IPS-18a (cell line): Measurements from ENCODE around the gene ALDH3B2.
A peak's percentile ranks its signal among the peaks of the same experiment; 100 is the strongest.
"Not testable (repeated sequence)": the region's sequence is repeated elsewhere in the genome, so short reads cannot be mapped to it uniquely, and the experiment has no call there.

ENCODE experiments used
- H3K27ac ChIP-seq: one replicate; pipeline ENCODE4 v1.5.1; 2013; ENCODE audit warnings: low read length
- H3K27me3 ChIP-seq: one replicate; pipeline ENCODE4 v1.6.1; 2013; ENCODE audit warnings: mild to moderate bottlenecking, low read length; ENCODE audit not compliant: control insufficient read depth, insufficient read depth
- H3K36me3 ChIP-seq: one replicate; pipeline ENCODE4 v1.6.1; 2013; ENCODE audit warnings: low read depth, low read length; ENCODE audit not compliant: control insufficient read depth
- H3K4me1 ChIP-seq: one replicate; pipeline ENCODE4 v1.6.1; 2013; ENCODE audit warnings: low read depth, low read length; ENCODE audit not compliant: control insufficient read depth
- H3K4me3 ChIP-seq: one replicate; pipeline ENCODE4 v1.5.1; 2013; ENCODE audit warnings: low read length
- H3K9ac ChIP-seq: one replicate; pipeline ENCODE4 v1.6.1; 2013; ENCODE audit warnings: mild to moderate bottlenecking, low read length, moderate library complexity
- H3K9me3 ChIP-seq: one replicate; pipeline ENCODE4 v1.6.1; 2013; ENCODE audit warnings: low read depth, low read length; ENCODE audit not compliant: control insufficient read depth

The ALDH3B2 gene

GRCh38 chr11:67674442-67674871 is at the start of gene ALDH3B2:
Gene ALDH3B2, minus strand, starts transcription at chr11:67674623. Its CDS starts 7,688 bp downstream, at chr11:67666935.
- H3K9ac ChIP-seq, result no peak within 1 kb of the TSS
- no peak within 1 kb of the TSS for H3K4me3 ChIP-seq
- no peak within 1 kb of the TSS for H3K27ac ChIP-seq
- no peaks in the 10 kb centered on the region for H3K4me1 ChIP-seq
- H3K9me3 ChIP-seq, result no peaks in the 10 kb centered on the region
- H3K36me3 ChIP-seq, result no peaks in the 10 kb centered on the region
- no peaks in the 10 kb centered on the region for H3K27me3 ChIP-seq

GRCh38 chr11:67723036-67723435 is 48.6 kb upstream of the ALDH3B2 start:
- H3K4me1 ChIP-seq, H3K27ac ChIP-seq, H3K27me3 ChIP-seq, H3K9me3 ChIP-seq, H3K36me3 ChIP-seq, H3K4me3 ChIP-seq, H3K9ac ChIP-seq: not testable (repeated sequence)

- not testable (repeated sequence) for H3K9me3 ChIP-seq, H3K27ac ChIP-seq, H3K9ac ChIP-seq, H3K4me1 ChIP-seq, H3K36me3 ChIP-seq, H3K4me3 ChIP-seq, H3K27me3 ChIP-seq
These were observed 41.8 kb upstream of the ALDH3B2 start for GRCh38 chr11:67716226-67716625.

GRCh38 chr11:67715801-67716200 is 41.4 kb upstream of the ALDH3B2 start:
- H3K36me3 ChIP-seq, H3K9me3 ChIP-seq, H3K9ac ChIP-seq, H3K4me1 ChIP-seq, H3K27me3 ChIP-seq, H3K27ac ChIP-seq, H3K4me3 ChIP-seq: not testable (repeated sequence)

GRCh38 chr11:67713892-67714509 is 39.6 kb upstream of the ALDH3B2 start:
- H3K9ac ChIP-seq, H3K27me3 ChIP-seq, H3K4me3 ChIP-seq, H3K9me3 ChIP-seq, H3K36me3 ChIP-seq, H3K27ac ChIP-seq, H3K4me1 ChIP-seq: not testable (repeated sequence)

GRCh38 chr11:67711676-67712075 is 37.3 kb upstream of the ALDH3B2 start:
- H3K27me3 ChIP-seq, H3K4me1 ChIP-seq, H3K9me3 ChIP-seq, H3K9ac ChIP-seq, H3K27ac ChIP-seq, H3K36me3 ChIP-seq: not testable (repeated sequence)
- H3K4me3 ChIP-seq, result peak overlapping the region; percentile 46

- not testable (repeated sequence) for H3K9me3 ChIP-seq, H3K27me3 ChIP-seq, H3K4me1 ChIP-seq, H3K36me3 ChIP-seq, H3K27ac ChIP-seq, H3K9ac ChIP-seq
- H3K4me3 ChIP-seq, result peak overlapping the region; percentile 46
These were observed 36.8 kb upstream of the ALDH3B2 start for GRCh38 chr11:67711212-67711611.

GRCh38 chr11:67709806-67710205 is 35.4 kb upstream of the ALDH3B2 start:
- H3K27ac ChIP-seq, H3K9ac ChIP-seq, H3K4me3 ChIP-seq, H3K27me3 ChIP-seq, H3K36me3 ChIP-seq, H3K9me3 ChIP-seq, H3K4me1 ChIP-seq: not testable (repeated sequence)

- H3K27ac ChIP-seq, result no peak overlapping the region
- H3K9ac ChIP-seq, result no peak overlapping the region
- no peaks in the 10 kb centered on the region for H3K27me3 ChIP-seq
- H3K4me3 ChIP-seq, result no peak overlapping the region
- H3K4me1 ChIP-seq, result no peaks in the 10 kb centered on the region
- H3K36me3 ChIP-seq, result no peaks in the 10 kb centered on the region
- no peaks in the 10 kb centered on the region for H3K9me3 ChIP-seq
These were observed 30.8 kb upstream of the ALDH3B2 start for GRCh38 chr11:67705264-67705663.

GRCh38 chr11:67704524-67704923 is 30.1 kb upstream of the ALDH3B2 start:
- Histone ChIP-seq H3K9me3 (no peaks in the 10 kb centered on the region), H3K36me3 (no peaks in the 10 kb centered on the region), H3K27ac (no peak overlapping the region), H3K4me3 (no peak overlapping the region), H3K27me3 (no peaks in the 10 kb centered on the region), H3K4me1 (no peaks in the 10 kb centered on the region), H3K9ac (no peak overlapping the region)

GRCh38 chr11:67703709-67704108 is 29.3 kb upstream of the ALDH3B2 start:
- H3K27me3 ChIP-seq, H3K4me1 ChIP-seq, H3K9ac ChIP-seq, H3K27ac ChIP-seq, H3K4me3 ChIP-seq, H3K9me3 ChIP-seq, H3K36me3 ChIP-seq: not testable (repeated sequence)

- Histone ChIP-seq H3K9ac (no peak overlapping the region), H3K9me3 (no peaks in the 10 kb centered on the region), H3K4me1 (no peaks in the 10 kb centered on the region), H3K36me3 (no peaks in the 10 kb centered on the region), H3K4me3 (no peak overlapping the region), H3K27me3 (no peaks in the 10 kb centered on the region), H3K27ac (no peak overlapping the region)
These were observed 26.3 kb upstream of the ALDH3B2 start for GRCh38 chr11:67700548-67701262.
